ENCODE measurements around the gene SNAP47. TPM values are rescaled to one million over a fixed set of nuclear protein-coding genes. Genes with fewer than 3 reads are reported as not detected.

SNAP47 gene
- total RNA-seq, 4 donors from 2014 or later: 23.7 to 63.2 (median 31.2) TPM

- ATAC-seq (ENCODE audit: low FRiP score) (no peak), DNase-seq (ENCODE audit: low spot score) (no peak)
- no peak for TF ChIP-seq CTCF (IDR thresholded peaks at IDR 0.05)
These were observed 11.4 kb downstream of the SNAP47 start for GRCh38 chr1:227746676-227747075.

- no peak for DNase-seq (ENCODE audit: low spot score)
- ATAC-seq (ENCODE audit: low FRiP score): no peak
- TF ChIP-seq CTCF (IDR thresholded peaks at IDR 0.05): no peak
These were observed 12.1 kb downstream of the SNAP47 start for GRCh38 chr1:227747382-227747781.

- no peak for TF ChIP-seq CTCF (IDR thresholded peaks at IDR 0.05)
- ATAC-seq (ENCODE audit: low FRiP score): no peak
- no peak for DNase-seq (ENCODE audit: low spot score)
These were observed 12.8 kb downstream of the SNAP47 start for GRCh38 chr1:227747948-227748495.

- no peak for TF ChIP-seq CTCF (IDR thresholded peaks at IDR 0.05)
- ATAC-seq (ENCODE audit: low FRiP score): peak; percentile 58
These were observed 13.4 kb downstream of the SNAP47 start for GRCh38 chr1:227748496-227749182.

GRCh38 chr1:227749225-227749624 lies 14.0 kb downstream of the SNAP47 start:
- ATAC-seq (ENCODE audit: low FRiP score): peak; percentile 3
- no peak for TF ChIP-seq CTCF (IDR thresholded peaks at IDR 0.05)
- DNase-seq (ENCODE audit: low spot score): no peak

More at GRCh38 chr1:227748496-227749182, 13.4 kb downstream of the SNAP47 start:
- DNase-seq (ENCODE audit: low spot score): no peak

GRCh38 chr1:227749916-227750710 lies 14.9 kb downstream of the SNAP47 start:
- no peak for DNase-seq (ENCODE audit: low spot score)
- TF ChIP-seq CTCF (IDR thresholded peaks at IDR 0.05): no peak
- ATAC-seq (ENCODE audit: low FRiP score): no peak
